AG09309 (cell line): ENCODE results near the gene LCE6A.

Source experiments
- DNase-seq: peaks from one replicate; pipeline ENCODE4 v3.0.0-alpha.2; 2010; ENCODE audit warnings: low read depth
- H3K4me3 ChIP-seq: 2 replicates; pipeline ENCODE4 v1.5.1; 2011; ENCODE audit warnings: mild to moderate bottlenecking, low read depth, low read length, moderate library complexity; ENCODE audit not compliant: control insufficient read depth
- TF ChIP-seq, protein P1 (sequence below): IDR thresholded peaks from 2 replicates; pipeline ENCODE4 v1.5.1; 2011; ENCODE audit warnings: mild to moderate bottlenecking, low read depth, low read length, inconsistent platforms; ENCODE audit not compliant: insufficient read depth, control insufficient read depth; ENCODE audit errors: missing control alignments

Gene LCE6A

GRCh38 chr1:152886758-152887409 lies 44.2 kb downstream of the LCE6A start:
- no peak for DNase-seq
- TF ChIP-seq, protein P1, sequence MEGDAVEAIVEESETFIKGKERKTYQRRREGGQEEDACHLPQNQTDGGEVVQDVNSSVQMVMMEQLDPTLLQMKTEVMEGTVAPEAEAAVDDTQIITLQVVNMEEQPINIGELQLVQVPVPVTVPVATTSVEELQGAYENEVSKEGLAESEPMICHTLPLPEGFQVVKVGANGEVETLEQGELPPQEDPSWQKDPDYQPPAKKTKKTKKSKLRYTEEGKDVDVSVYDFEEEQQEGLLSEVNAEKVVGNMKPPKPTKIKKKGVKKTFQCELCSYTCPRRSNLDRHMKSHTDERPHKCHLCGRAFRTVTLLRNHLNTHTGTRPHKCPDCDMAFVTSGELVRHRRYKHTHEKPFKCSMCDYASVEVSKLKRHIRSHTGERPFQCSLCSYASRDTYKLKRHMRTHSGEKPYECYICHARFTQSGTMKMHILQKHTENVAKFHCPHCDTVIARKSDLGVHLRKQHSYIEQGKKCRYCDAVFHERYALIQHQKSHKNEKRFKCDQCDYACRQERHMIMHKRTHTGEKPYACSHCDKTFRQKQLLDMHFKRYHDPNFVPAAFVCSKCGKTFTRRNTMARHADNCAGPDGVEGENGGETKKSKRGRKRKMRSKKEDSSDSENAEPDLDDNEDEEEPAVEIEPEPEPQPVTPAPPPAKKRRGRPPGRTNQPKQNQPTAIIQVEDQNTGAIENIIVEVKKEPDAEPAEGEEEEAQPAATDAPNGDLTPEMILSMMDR, result no peak
- no peak overlapping the region for H3K4me3 ChIP-seq

- DNase-seq, result no peak
- no peak overlapping the region for H3K4me3 ChIP-seq
- TF ChIP-seq, protein P1, result no peak
Observed at GRCh38 chr1:152888126-152888525, 45.5 kb downstream of the LCE6A start.
